ENCODE measurements around the gene HS3ST5. TPM values are rescaled to one million over a fixed set of nuclear protein-coding genes. Genes with fewer than 3 reads are reported as not detected.
"Not testable (repeated sequence)": the region's sequence is repeated elsewhere in the genome, so short reads cannot be mapped to it uniquely, and the experiment has no call there.

Gene HS3ST5
- total RNA-seq, 1 donor from 2014 or later: 17.4 TPM

GRCh38 chr6:114085211-114085610 is 257.6 kb downstream of the HS3ST5 start:
- Mint-ChIP-seq H3K36me3 (ENCODE audit: unreplicated experiment) (no peaks in the 10 kb centered on the region), H3K27ac (ENCODE audit: unreplicated experiment) (no peak overlapping the region), H3K4me1 (ENCODE audit: low read depth, unreplicated experiment) (no peaks in the 10 kb centered on the region), H3K27me3 (ENCODE audit: unreplicated experiment) (no peaks in the 10 kb centered on the region), H3K4me3 (ENCODE audit: unreplicated experiment) (no peak overlapping the region), H3K9me3 (ENCODE audit: unreplicated experiment) (peaks cover 3% of the 10 kb centered on the region)
- TF ChIP-seq, protein P1, sequence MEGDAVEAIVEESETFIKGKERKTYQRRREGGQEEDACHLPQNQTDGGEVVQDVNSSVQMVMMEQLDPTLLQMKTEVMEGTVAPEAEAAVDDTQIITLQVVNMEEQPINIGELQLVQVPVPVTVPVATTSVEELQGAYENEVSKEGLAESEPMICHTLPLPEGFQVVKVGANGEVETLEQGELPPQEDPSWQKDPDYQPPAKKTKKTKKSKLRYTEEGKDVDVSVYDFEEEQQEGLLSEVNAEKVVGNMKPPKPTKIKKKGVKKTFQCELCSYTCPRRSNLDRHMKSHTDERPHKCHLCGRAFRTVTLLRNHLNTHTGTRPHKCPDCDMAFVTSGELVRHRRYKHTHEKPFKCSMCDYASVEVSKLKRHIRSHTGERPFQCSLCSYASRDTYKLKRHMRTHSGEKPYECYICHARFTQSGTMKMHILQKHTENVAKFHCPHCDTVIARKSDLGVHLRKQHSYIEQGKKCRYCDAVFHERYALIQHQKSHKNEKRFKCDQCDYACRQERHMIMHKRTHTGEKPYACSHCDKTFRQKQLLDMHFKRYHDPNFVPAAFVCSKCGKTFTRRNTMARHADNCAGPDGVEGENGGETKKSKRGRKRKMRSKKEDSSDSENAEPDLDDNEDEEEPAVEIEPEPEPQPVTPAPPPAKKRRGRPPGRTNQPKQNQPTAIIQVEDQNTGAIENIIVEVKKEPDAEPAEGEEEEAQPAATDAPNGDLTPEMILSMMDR (IDR thresholded peaks at IDR 0.05; ENCODE audit: partially characterized antibody, unreplicated experiment): no peak
- DNase-seq: no peak

DNA sequence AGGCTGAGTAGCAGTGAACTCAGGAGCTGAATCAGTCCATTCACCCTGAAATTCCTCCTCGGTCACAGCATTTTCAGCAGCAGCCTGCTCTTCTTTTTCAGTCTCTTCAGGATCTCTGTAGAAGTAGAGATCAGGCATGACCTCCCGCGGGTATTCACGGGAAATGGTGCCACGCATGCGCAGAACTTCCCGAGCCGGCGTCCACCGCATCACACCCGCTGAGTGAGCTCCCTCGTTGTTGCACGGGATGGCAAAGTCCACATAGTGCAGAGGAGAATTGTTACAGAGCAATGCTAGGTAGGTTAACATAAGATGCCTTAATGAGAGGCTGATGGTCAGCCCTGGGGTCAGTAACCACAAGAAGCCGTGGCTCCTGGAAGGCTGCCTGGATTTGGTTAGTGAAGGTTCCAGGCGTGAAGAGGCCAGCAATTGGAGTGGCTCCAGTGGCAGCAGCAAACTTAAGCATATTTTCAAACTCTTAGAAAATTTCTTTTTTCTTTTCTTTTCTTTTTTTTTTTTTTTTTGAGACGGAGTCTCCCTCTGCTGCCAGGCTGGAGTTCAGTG is 258.4 kb downstream of the HS3ST5 start:
- H3K36me3 Mint-ChIP-seq (ENCODE audit: unreplicated experiment): no peaks in the 10 kb centered on the region
- H3K27me3 Mint-ChIP-seq (ENCODE audit: unreplicated experiment): no peaks in the 10 kb centered on the region
- no peak overlapping the region for H3K4me3 Mint-ChIP-seq (ENCODE audit: unreplicated experiment)
- no peak overlapping the region for H3K27ac Mint-ChIP-seq (ENCODE audit: unreplicated experiment)
- no peaks in the 10 kb centered on the region for H3K4me1 Mint-ChIP-seq (ENCODE audit: low read depth, unreplicated experiment)
- TF ChIP-seq, protein P1 (IDR thresholded peaks at IDR 0.05; ENCODE audit: partially characterized antibody, unreplicated experiment): no peak
- H3K9me3 Mint-ChIP-seq (ENCODE audit: unreplicated experiment): peaks cover 3% of the 10 kb centered on the region
- no peak for DNase-seq

DNA sequence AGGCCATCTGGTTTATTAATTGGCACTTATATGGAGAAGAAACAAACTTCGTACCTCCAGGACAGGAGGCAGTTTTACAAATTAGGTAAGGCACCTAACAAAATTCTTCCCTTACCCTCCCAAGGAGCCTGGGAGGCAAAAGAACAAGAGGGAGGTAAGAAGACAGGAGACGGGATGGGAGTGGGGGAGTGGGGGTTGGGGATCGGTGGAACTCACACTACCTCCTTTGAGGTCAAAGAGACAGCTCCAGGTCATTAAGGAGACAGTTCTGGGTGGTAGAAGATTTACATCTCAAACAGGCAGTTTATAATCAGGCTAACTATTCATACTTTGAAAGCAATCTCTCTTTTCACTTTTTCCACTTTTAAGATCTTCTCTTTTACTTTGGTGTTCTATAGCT is 259.6 kb downstream of the HS3ST5 start:
- H3K4me1 Mint-ChIP-seq (ENCODE audit: low read depth, unreplicated experiment): no peaks in the 10 kb centered on the region
- no peak for DNase-seq
- no peaks in the 10 kb centered on the region for H3K27me3 Mint-ChIP-seq (ENCODE audit: unreplicated experiment)
- H3K4me3 Mint-ChIP-seq (ENCODE audit: unreplicated experiment): no peak overlapping the region
- peaks cover 3% of the 10 kb centered on the region for H3K9me3 Mint-ChIP-seq (ENCODE audit: unreplicated experiment)
- H3K36me3 Mint-ChIP-seq (ENCODE audit: unreplicated experiment): no peaks in the 10 kb centered on the region
- H3K27ac Mint-ChIP-seq (ENCODE audit: unreplicated experiment): no peak overlapping the region
- TF ChIP-seq, protein P1 (IDR thresholded peaks at IDR 0.05; ENCODE audit: partially characterized antibody, unreplicated experiment): no peak

DNA sequence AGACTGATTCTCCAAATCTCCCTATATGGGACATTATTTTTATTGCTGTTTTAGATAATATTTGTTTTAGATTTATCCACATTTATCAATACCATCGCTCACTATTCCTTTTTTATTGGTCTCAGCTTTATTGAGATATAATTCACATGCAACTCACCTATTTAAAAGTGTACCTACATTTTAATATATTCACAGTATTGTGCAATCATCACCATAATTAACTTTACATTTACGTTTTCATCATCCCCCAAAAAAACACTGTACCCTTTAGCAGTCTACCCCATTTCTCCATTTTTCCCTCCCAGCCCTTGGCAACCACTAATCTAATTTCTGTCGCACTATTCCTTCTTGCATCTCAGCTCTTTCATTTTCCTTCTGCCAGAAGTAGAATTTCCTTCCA is 261.1 kb downstream of the HS3ST5 start:
- Mint-ChIP-seq H3K36me3 (ENCODE audit: unreplicated experiment) (no peaks in the 10 kb centered on the region), H3K27ac (ENCODE audit: unreplicated experiment) (no peak overlapping the region), H3K9me3 (ENCODE audit: unreplicated experiment) (peaks cover 3% of the 10 kb centered on the region), H3K4me1 (ENCODE audit: low read depth, unreplicated experiment) (peaks cover 3% of the 10 kb centered on the region), H3K4me3 (ENCODE audit: unreplicated experiment) (no peak overlapping the region), H3K27me3 (ENCODE audit: unreplicated experiment) (no peaks in the 10 kb centered on the region)
- DNase-seq: no peak
- TF ChIP-seq, protein P1 (IDR thresholded peaks at IDR 0.05; ENCODE audit: partially characterized antibody, unreplicated experiment): no peak

DNA sequence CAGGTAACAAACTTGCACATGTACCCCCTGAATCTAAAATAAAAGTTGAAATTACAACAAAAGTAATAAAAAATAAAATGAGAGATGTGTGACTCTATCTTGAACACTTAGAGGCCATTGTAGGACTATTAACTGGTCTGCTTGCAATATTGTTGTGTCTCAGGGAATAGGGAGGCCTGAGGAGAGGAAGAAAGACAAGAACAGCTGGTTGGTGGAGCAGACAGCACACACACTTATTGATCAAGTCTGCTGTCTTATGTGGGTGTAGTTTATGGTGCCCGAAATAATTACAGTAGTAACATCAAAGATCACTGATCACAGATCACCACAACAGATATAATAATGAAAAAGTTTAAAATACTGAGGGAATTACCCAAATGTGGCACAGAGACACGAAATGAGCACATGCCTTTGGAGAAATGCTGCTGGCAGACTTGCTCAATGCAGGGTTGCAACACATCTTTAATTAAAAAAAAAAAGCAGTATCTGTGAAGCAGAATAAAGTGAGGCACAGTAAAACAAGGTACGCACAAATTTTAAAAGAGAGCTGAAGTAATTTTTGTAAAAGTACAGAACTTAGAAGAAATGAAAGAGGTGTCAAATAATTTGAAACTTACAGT is 261.8 kb downstream of the HS3ST5 start:
- TF ChIP-seq, protein P1 (IDR thresholded peaks at IDR 0.05; ENCODE audit: partially characterized antibody, unreplicated experiment): no peak
- Mint-ChIP-seq H3K4me1 (ENCODE audit: low read depth, unreplicated experiment) (peaks cover 5% of the 10 kb centered on the region), H3K9me3 (ENCODE audit: unreplicated experiment) (peaks cover 3% of the 10 kb centered on the region), H3K27ac (ENCODE audit: unreplicated experiment) (no peak overlapping the region), H3K4me3 (ENCODE audit: unreplicated experiment) (no peak overlapping the region), H3K36me3 (ENCODE audit: unreplicated experiment) (no peaks in the 10 kb centered on the region), H3K27me3 (ENCODE audit: unreplicated experiment) (no peaks in the 10 kb centered on the region)
- no peak for DNase-seq

- H3K4me3 Mint-ChIP-seq (ENCODE audit: unreplicated experiment); DNase-seq; H3K9me3 Mint-ChIP-seq (ENCODE audit: unreplicated experiment); H3K27me3 Mint-ChIP-seq (ENCODE audit: unreplicated experiment); H3K27ac Mint-ChIP-seq (ENCODE audit: unreplicated experiment); H3K4me1 Mint-ChIP-seq (ENCODE audit: low read depth, unreplicated experiment); H3K36me3 Mint-ChIP-seq (ENCODE audit: unreplicated experiment): not testable (repeated sequence)
Measured at GRCh38 chr6:114080410-114080809, 262.4 kb downstream of the HS3ST5 start.

All from glutamatergic neuron (in vitro differentiated cells).